GM12872 (cell line): Measurements from ENCODE around the gene NTMT1.

Experiments
- TF ChIP-seq, protein P1 (sequence below): IDR thresholded peaks from 3 replicates; pipeline ENCODE4 v1.5.1; 2011; ENCODE audit warnings: low read depth, mild to moderate bottlenecking, low read length, moderate library complexity; ENCODE audit not compliant: insufficient read depth

NTMT1 gene

GRCh38 chr9:129612815-129613519, 13.0 kb upstream of the NTMT1 start:
- TF ChIP-seq, protein P1, sequence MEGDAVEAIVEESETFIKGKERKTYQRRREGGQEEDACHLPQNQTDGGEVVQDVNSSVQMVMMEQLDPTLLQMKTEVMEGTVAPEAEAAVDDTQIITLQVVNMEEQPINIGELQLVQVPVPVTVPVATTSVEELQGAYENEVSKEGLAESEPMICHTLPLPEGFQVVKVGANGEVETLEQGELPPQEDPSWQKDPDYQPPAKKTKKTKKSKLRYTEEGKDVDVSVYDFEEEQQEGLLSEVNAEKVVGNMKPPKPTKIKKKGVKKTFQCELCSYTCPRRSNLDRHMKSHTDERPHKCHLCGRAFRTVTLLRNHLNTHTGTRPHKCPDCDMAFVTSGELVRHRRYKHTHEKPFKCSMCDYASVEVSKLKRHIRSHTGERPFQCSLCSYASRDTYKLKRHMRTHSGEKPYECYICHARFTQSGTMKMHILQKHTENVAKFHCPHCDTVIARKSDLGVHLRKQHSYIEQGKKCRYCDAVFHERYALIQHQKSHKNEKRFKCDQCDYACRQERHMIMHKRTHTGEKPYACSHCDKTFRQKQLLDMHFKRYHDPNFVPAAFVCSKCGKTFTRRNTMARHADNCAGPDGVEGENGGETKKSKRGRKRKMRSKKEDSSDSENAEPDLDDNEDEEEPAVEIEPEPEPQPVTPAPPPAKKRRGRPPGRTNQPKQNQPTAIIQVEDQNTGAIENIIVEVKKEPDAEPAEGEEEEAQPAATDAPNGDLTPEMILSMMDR = no peak

- TF ChIP-seq, protein P1 = no peak
Measured at GRCh38 chr9:129613520-129614175, 12.3 kb upstream of the NTMT1 start.

GRCh38 chr9:129614932-129615331, 11.0 kb upstream of the NTMT1 start:
- TF ChIP-seq, protein P1 = no peak

DNA sequence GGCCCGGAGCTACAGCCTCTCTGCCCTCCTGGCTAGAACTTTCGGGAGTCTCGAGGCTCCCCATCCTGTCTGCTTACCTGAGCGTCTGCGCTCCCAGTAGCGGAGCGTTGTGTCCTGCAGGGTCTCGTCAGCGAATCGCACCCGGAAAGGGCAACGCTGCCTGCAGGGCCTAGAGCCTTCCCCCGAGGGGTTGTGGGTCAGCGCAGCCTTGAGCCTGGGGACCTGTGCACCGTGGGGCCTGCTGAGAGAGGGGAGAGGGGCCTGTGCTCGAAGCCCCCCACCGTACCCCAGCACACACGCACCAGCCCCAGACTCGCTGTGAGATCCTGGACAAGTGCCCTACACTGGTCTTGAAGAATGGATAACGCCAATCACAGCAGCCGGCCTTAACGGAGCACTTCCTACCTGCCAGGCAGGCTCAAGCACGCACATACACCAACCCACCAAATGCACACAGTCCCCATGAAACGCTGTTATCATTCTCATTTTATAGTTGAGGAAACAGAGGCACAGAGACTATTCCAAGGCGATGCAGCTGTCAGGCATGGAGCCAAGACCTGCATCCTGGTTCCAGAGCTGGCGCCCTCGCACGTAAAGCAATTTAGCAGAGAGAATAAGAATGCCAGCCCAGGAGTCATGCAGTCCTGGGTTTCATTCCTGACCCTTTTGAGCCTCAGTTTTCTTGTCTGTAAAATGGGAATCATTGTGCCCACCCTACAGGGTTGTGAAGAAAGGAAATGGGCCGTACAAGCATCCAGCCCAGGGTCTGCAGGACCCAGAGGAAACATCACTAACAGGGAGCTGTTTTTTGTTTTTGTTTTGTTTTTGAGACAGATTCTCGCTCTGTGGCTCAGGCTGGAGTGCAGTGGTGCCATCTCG, 10.3 kb upstream of the NTMT1 start:
- TF ChIP-seq, protein P1 = no peak

DNA sequence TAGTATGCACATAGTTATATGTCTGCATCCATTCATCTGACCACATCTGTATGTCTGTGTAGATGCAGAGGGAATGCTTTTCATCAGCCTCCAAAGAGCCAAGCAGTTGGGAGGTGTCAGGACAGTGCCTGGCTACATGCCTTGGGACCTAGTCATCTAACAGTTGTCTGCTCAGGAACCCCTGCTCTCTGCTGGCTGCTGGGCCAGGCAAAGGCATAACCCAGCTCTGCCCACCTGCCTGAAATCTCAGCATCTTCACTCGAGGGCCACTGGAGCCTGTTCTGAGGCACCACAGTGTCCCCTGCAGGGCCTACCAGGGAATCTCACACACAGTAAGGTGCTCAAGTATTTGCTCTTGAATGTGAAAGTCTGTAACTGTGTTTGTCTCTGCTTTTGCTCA, 8.8 kb upstream of the NTMT1 start:
- TF ChIP-seq, protein P1 = peak; percentile 57

DNA sequence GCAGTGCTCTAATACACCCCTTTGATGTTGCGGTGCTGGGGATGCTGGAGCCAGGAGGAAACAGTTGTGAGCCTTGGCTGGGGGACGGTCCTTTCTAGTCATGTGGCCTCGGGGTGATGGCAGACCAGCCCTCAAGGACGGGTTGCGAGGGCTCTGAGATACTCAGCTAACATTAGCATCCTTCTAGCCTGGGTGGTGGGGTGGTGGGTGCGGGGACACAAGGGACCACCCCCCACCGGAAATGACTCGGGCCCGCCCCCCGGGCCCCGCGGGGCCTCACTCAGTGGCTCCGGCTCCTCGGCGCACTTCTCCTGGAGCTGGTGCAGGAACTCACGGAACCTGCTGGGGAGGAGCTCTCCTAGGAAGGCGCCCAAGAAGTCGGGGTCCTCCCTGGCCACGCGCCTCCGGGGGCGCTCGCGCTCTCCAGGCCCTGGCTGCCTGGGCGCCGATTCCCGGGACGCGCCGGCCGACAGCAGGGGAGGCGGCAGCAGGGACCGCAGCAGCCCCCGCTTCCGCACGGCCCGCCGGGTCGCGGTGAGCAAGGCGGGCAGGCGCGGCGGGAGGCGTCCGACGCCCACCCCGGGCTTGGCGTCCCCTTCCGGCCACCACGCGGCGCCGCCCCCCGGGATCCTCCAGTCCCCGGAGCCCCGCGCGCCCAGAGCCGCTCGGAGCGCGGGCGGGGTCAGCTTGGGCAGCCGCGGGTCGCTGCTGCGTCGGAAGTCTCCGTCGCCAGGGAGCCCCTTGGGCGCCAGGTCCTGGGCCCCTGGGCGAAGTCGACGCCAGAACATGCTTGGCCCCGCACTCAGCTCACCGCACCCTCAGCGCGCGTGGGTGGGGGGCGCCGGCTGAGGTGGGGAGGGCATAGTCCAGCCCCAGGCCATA, 5.9 kb upstream of the NTMT1 start:
- TF ChIP-seq, protein P1 = no peak
